Effector memory CD4-positive, alpha-beta T cell (primary cell): ENCODE data around the gene YPEL2.

Source experiments
- DNase-seq, 3 donors: peaks; one replicate each; pipeline ENCODE4 v3.0.0-alpha.2; 2020
- H3K27ac ChIP-seq: 2 replicates; pipeline ENCODE4 v1.7.0; 2013; ENCODE audit warnings: mild to moderate bottlenecking, low read length, moderate library complexity; ENCODE audit not compliant: insufficient read depth, poor library complexity, severe bottlenecking
- H3K27me3 ChIP-seq: replicated peaks from 2 replicates; pipeline ENCODE4 v1.7.0; 2013; ENCODE audit warnings: mild to moderate bottlenecking, low read length; ENCODE audit not compliant: insufficient read depth, control insufficient read depth, poor library complexity, severe bottlenecking
- H3K36me3 ChIP-seq: 2 replicates; pipeline ENCODE4 v1.7.0; 2013; ENCODE audit warnings: mild to moderate bottlenecking, low read length, moderate library complexity; ENCODE audit not compliant: control insufficient read depth, insufficient read depth
- H3K4me1 ChIP-seq: 2 replicates; pipeline ENCODE4 v1.7.0; 2013; ENCODE audit warnings: low read length, mild to moderate bottlenecking; ENCODE audit not compliant: control insufficient read depth, insufficient read depth, poor library complexity, severe bottlenecking
- H3K4me3 ChIP-seq: 2 replicates; pipeline ENCODE4 v1.7.0; 2013; ENCODE audit warnings: low read length, low read depth, mild to moderate bottlenecking; ENCODE audit not compliant: insufficient read depth, poor library complexity, severe bottlenecking
- H3K9me3 ChIP-seq: 2 replicates; pipeline ENCODE4 v1.7.0; 2013; ENCODE audit warnings: mild to moderate bottlenecking, low read length, moderate library complexity; ENCODE audit not compliant: control insufficient read depth

The YPEL2 gene

DNA sequence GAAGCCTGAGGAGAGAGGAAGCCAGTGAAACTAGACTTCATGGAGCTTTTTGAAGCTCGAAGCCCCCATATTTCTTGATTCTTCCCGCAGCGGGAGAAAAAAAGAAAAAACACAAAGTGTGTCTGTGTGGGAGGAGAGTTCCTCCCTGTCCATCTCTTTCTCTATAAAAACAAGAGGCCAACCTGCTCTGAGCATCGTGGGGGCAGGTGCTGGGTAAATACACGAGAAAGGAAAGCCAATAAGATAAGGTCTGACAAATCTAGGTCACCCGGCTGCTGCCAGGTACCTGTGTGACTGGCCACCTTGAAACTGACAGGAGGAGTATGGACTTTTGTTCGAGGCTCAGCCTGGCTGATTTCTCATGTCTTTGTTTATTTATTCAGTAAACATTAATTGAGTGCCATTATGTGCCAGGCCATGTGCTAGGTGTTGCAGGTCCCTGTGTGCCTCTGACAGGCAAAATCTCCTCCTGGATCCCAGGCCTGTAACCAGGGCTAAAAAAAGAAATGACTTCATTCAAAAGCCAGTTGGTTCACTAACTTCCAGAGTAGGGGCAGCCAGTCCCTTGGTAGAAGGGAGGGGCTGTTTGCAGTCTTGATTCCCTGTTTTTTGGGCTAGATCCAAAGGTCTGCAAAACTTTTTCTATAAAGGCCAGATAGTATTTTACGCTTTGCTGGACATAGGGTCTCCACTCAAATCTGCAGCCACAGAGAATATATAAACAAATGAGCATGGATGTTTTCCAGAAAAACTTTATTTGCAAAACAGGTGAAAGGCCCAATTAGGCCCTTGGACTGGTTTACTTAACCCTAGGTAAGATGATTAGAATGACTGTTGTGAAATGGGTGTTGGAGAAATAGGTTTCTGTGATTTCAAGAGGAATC lies 35.6 kb downstream of the YPEL2 start:
- H3K27me3 ChIP-seq, result no peaks in the 10 kb centered on the region
- no peak overlapping the region for H3K4me3 ChIP-seq
- DNase-seq, result no peak
- H3K36me3 ChIP-seq, result no peaks in the 10 kb centered on the region
- peak overlapping the region; percentile 54 for H3K27ac ChIP-seq
- peaks cover 60% of the 10 kb centered on the region for H3K4me1 ChIP-seq
- no peaks in the 10 kb centered on the region for H3K9me3 ChIP-seq

DNA sequence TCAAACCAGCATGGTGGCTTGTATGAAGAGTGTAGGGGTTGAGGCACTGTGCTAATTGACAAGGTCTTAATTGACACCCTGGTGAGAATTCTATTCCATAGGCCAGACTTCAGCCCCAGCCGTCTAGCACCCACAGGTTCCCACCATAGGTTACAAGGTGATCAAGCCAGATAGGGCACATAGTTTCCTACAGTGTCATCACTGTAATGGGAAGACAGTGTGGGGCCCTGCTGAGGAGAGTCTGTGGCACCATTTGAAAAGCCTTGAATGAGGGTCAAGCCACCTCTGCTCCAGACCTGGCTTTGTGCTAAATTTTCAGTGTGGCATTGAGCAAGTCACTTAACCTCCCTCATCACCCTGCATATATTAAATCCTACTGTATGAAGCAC lies 36.2 kb downstream of the YPEL2 start:
- H3K4me3 ChIP-seq, result no peak overlapping the region
- peak overlapping the region; percentile 54 for H3K27ac ChIP-seq
- no peaks in the 10 kb centered on the region for H3K36me3 ChIP-seq
- peaks cover 60% of the 10 kb centered on the region for H3K4me1 ChIP-seq
- no peaks in the 10 kb centered on the region for H3K9me3 ChIP-seq
- DNase-seq, result no peak
- no peaks in the 10 kb centered on the region for H3K27me3 ChIP-seq

DNA sequence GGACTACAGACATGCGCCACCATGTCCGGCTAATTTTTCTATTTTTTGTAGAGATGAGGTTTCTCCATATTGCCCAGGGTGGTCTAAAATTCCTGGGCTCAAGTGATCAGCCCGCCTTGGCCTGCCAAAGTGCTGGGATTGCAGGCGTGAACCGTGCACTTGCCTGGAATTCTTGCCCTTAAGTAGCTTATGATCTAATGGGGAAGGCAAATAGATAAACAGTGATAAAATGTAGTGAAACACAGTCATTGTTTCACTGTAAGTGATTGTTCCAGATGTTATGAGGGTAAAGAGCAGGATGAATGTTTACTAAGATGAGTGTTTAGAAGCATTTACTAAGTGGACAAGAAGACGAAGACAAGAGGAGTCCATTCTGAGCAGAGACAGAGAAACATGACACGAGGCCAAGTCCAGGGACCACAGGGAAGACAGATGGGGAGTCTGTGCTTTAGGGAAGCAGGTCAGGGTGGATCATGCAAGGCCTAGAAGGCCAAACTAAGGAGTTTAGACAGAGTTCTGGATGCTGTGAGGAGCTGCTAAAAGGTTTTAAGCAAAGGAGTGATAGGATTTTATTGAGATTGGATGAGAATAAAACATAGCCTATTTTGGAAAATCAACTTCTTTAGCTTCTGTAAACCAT lies 36.9 kb downstream of the YPEL2 start:
- Histone ChIP-seq H3K36me3 (no peaks in the 10 kb centered on the region), H3K9me3 (no peaks in the 10 kb centered on the region), H3K4me1 (peaks cover 59% of the 10 kb centered on the region), H3K27me3 (no peaks in the 10 kb centered on the region), H3K27ac (no peak overlapping the region), H3K4me3 (no peak overlapping the region)
- no peak for DNase-seq

DNA sequence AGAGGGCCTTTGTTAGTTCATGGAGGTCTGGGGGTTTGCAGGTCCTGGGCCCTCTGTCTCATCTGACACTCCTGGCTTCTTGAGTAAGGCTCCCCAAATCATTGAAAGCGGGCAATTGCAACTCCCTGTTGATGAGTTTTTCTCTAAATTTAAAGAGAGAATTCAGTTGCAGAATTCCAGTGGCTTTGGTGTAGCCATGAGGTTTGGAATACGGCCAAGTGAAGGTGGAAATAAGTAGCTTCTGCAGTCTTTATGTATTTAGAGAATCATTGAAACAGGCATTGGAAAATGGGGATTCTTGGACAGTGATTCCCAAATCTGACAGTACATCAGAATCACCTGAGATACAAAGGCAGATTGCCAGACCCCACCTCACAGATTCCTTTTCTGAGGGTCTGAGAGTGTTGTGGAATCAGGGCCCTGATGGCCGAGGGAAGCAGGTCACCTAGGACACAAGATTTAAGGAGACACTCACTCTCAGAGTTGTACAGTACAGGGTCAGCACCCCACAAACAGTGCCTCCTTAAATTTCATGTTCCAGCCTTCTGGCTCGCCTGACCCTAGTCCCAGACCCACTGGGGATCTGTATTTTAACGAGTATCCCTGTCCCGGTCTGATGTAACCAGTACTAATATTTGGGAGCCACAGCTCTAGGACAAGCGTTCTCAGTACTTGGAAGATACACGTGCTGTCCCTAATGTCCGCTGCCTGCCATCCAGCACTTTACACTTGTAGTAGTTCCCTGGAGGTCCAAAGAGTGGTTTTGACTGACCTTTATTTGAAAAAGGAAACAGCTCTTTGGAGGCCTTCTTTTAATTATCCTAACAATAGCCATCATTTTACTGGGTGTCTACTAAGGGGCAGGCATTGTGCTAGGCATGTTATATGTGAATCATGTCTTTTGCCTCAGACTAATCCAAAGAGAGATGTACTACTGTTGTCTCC lies 37.8 kb downstream of the YPEL2 start:
- H3K27me3 ChIP-seq, result no peaks in the 10 kb centered on the region
- H3K27ac ChIP-seq, result no peak overlapping the region
- H3K9me3 ChIP-seq, result no peaks in the 10 kb centered on the region
- no peaks in the 10 kb centered on the region for H3K36me3 ChIP-seq
- no peak for DNase-seq
- no peak overlapping the region for H3K4me3 ChIP-seq
- H3K4me1 ChIP-seq, result peaks cover 58% of the 10 kb centered on the region

DNA sequence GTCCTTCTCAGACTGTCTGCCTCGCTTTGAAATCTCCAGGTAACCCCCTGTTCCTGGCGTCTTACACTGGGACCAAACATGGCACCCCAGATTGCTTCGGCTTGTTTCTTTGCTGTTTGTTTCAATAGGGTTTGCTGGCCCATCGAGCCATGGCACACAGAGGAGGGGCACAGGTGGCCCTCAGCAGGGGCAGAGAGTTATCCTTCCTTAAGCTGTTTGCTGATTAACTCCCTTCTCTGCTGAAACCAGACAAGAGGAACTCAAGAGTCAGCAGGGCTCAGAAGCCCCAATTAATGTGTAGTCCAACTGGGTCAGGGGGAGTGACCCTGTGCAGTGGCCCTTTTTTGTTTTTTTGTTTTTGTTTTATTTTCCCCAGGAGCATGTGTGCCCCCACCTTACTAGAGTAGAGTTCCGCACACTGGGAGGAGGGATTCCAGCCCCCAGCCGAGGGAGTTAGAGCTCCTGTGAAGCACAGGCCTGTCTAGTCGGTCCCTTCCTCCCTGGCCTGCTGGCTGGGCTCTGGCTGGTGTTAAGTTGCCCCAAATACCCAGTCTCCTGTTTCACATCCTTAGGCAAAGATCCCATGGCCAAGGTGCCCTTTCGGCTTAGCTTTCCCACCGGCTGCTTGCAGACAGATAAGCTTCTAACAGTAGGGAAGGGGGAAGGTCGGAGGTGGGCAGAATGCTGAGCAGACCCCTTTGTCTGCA lies 39.3 kb downstream of the YPEL2 start:
- DNase-seq, result no peak
- Histone ChIP-seq H3K27me3 (no peaks in the 10 kb centered on the region), H3K27ac (no peak overlapping the region), H3K4me3 (no peak overlapping the region), H3K36me3 (no peaks in the 10 kb centered on the region), H3K4me1 (peaks cover 55% of the 10 kb centered on the region), H3K9me3 (no peaks in the 10 kb centered on the region)

DNA sequence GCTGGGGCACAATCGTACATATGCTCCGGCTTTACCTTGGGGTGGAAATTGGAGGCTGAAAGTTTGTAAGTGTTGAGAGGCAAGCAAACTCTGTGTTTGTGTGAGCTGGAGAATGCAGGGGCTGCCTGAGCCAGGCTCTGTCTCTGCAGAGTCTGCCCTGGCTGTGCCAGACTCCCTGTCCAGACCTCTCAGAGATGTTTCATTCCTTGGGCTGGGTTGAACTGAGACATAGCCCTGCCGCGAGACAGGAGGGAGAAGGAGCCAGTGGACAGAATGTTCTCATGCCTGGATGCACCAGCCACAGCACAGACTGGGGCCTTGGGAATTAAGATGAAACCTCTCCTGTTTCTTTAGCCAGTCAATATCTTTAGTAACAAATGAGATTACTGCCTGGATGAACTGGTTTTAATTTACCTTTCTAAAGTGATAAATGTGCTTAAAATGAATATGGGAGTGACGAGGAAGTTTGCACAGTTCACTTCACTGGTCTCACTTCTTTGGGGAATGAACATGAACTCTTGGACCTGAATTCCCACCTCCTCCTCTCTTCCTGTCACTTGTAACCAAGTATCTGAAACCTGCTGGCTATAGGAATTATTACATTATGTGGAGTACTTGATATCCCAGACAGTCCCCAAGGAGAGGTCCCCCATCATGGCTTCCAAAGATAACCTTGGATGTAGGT lies 40.1 kb downstream of the YPEL2 start:
- no peak overlapping the region for H3K4me3 ChIP-seq
- no peaks in the 10 kb centered on the region for H3K9me3 ChIP-seq
- peaks cover 50% of the 10 kb centered on the region for H3K4me1 ChIP-seq
- H3K27me3 ChIP-seq, result no peaks in the 10 kb centered on the region
- no peak overlapping the region for H3K27ac ChIP-seq
- no peak for DNase-seq
- no peaks in the 10 kb centered on the region for H3K36me3 ChIP-seq

DNA sequence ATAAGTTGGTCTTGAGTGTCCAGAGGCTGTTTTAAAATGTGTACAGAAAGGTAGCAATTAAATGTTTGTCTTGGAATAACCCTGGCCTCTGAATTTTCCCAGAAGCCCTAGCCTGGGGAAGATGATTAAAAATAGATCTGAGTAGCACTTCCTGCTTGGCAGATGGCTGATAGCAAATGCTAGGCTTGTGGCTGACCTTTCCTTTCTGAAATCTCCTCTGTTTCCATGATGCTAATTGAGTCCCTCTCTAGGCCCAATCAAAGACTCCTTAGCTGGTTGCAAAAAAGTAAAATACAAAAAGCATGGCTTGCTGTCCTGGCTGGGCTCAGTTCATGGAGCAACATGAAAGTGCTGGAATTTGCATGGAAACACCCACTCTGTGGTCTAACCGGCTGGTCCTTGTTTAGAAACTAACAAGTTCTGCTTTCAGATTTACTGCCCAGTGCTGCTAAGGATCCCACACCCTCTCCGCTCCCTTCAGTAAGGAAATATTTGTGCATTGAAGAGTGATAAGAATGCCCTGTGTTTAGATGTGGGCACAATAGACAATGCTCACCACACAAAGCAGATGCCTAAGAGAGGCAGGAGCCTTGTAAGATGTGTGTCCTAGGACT lies 40.8 kb downstream of the YPEL2 start:
- DNase-seq, result no peak
- Histone ChIP-seq H3K9me3 (no peaks in the 10 kb centered on the region), H3K27ac (no peak overlapping the region), H3K36me3 (no peaks in the 10 kb centered on the region), H3K4me3 (no peak overlapping the region), H3K4me1 (peaks cover 43% of the 10 kb centered on the region), H3K27me3 (no peaks in the 10 kb centered on the region)

DNA sequence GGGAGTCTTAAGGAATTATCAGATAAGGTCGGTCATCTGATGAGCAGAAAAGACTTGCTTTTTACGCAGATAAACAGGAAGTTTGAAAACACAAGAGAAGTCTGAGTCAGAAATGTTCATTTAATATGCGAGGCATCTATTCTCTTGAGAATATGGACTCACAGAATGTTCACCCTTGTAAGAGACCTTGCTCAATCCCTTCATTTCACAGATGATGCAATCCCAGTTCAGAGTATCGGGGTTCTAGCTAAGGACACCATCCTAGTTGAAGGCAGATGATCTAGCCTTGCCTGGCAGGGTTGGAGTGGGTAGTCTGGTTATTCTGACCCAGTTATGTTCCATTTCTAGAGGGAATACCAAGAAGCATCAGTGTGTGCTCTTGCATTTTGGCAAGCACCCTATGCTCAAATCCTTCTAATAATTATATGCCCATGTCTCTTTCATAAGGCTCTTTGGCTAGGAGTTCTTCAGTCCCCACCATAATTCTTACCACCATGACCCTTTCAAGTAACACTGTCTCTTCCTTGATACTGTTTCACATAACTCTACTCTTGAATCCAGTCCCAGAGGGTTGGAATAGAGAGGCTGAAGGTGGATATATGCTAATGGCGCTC lies 42.5 kb downstream of the YPEL2 start:
- DNase-seq, result no peak
- H3K9me3 ChIP-seq, result no peaks in the 10 kb centered on the region
- no peaks in the 10 kb centered on the region for H3K27me3 ChIP-seq
- H3K27ac ChIP-seq, result peak overlapping the region; percentile 29
- peaks cover 36% of the 10 kb centered on the region for H3K4me1 ChIP-seq
- H3K36me3 ChIP-seq, result peaks cover 4% of the 10 kb centered on the region
- H3K4me3 ChIP-seq, result no peak overlapping the region
